Liver (tissue), 9 donors: ENCODE results near the gene PPP2R5C. TPM values are rescaled to one million over a fixed set of nuclear protein-coding genes. Genes with fewer than 3 reads are reported as not detected.

Experiments
- DNase-seq: peaks from one replicate; pipeline ENCODE4 v3.0.0-alpha.2; 2017; ENCODE audit warnings: low spot score
- H3K27ac ChIP-seq, 2 donors: one replicate each; pipeline ENCODE4 v1.7.0; 2013; ENCODE audit warnings: inconsistent platforms in 2 of 2, low read length in 2 of 2, control low read depth in 1 of 2, low read depth in 1 of 2, mild to moderate bottlenecking in 1 of 2
- H3K27me3 ChIP-seq, 4 donors: one replicate each; pipeline versions ENCODE4 v1.6.1 to v1.7.0; 2013; ENCODE audit warnings: low read length in 3 of 4, inconsistent platforms in 1 of 4, mild to moderate bottlenecking in 1 of 4, moderate library complexity in 1 of 4; ENCODE audit not compliant: control insufficient read depth in 4 of 4, insufficient read depth in 4 of 4
- H3K36me3 ChIP-seq, 4 donors: one replicate each; pipeline versions ENCODE4 v1.6.1 to v1.7.0; 2013; ENCODE audit warnings: low read length in 3 of 4, mild to moderate bottlenecking in 3 of 4, low read depth in 1 of 4, moderate library complexity in 1 of 4; ENCODE audit not compliant: control insufficient read depth in 4 of 4, insufficient read depth in 3 of 4
- H3K4me1 ChIP-seq, 4 donors: one replicate each; pipeline versions ENCODE4 v1.6.1 to v1.7.0; 2013; ENCODE audit warnings: low read length in 3 of 4, mild to moderate bottlenecking in 3 of 4, moderate library complexity in 1 of 4; ENCODE audit not compliant: control insufficient read depth in 4 of 4, insufficient read depth in 4 of 4
- H3K4me3 ChIP-seq, 3 donors: one replicate each; pipeline versions ENCODE4 v1.6.1 to v1.7.0; 2013; ENCODE audit warnings: low read length in 3 of 3, control low read depth in 1 of 3, low read depth in 1 of 3, mild to moderate bottlenecking in 1 of 3
- H3K9ac ChIP-seq, 2 donors: one replicate each; pipeline ENCODE4 v1.7.0; 2013; ENCODE audit warnings: low read length in 2 of 2, mild to moderate bottlenecking in 2 of 2, moderate library complexity in 2 of 2, control low read depth in 1 of 2, low read depth in 1 of 2
- H3K9me3 ChIP-seq, 4 donors: one replicate each; pipeline versions ENCODE4 v1.6.1 to v1.7.0; 2013; ENCODE audit warnings: low read length in 3 of 4; ENCODE audit not compliant: control insufficient read depth in 4 of 4
- ATF3 ChIP-seq: IDR thresholded peaks from 2 replicates; pipeline ENCODE4 v1.6.1; 2016; ENCODE audit warnings: antibody characterized with exemption
- CTCF ChIP-seq: fragments of 150-350 bp; IDR thresholded peaks from 2 replicates; pipeline ENCODE4 v1.5.1; 2017; ENCODE audit warnings: improper control_type of control experiment, low read depth, low read length; ENCODE audit not compliant: missing input control
- EGR1 ChIP-seq, 2 donors: IDR thresholded peaks; 2 replicates each; pipeline ENCODE4 v1.6.1; 2016 to 2018; ENCODE audit warnings: antibody characterized with exemption in 2 of 2, low read depth in 2 of 2
- FOXA2 ChIP-seq: IDR thresholded peaks from 2 replicates; pipeline ENCODE4 v1.6.1; 2016; ENCODE audit warnings: antibody characterized with exemption
- GABPA ChIP-seq, 2 donors: IDR thresholded peaks in 1 of 2; conservative IDR thresholded peaks in 1 of 2; 2 replicates each; pipeline ENCODE4 v1.6.1; 2016; ENCODE audit warnings: antibody characterized with exemption in 2 of 2, mild to moderate bottlenecking in 1 of 2, moderate library complexity in 1 of 2
- HNF4A ChIP-seq, 2 donors: conservative IDR thresholded peaks; 2 replicates each; pipeline ENCODE4 v1.6.1; 2016; ENCODE audit warnings: antibody characterized with exemption in 2 of 2, mild to moderate bottlenecking in 2 of 2
- JUND ChIP-seq, 2 donors: IDR thresholded peaks; 2 replicates each; pipeline ENCODE4 v1.6.1; 2016; ENCODE audit warnings: antibody characterized with exemption in 2 of 2
- MAX ChIP-seq: IDR thresholded peaks from 2 replicates; pipeline ENCODE4 v1.6.1; 2016; ENCODE audit warnings: antibody characterized with exemption
- NR2F2 ChIP-seq: IDR thresholded peaks from 2 replicates; pipeline ENCODE4 v1.6.1; 2016; ENCODE audit warnings: antibody characterized with exemption
- RAD21 ChIP-seq, 2 donors: IDR thresholded peaks; 2 replicates each; pipeline ENCODE4 v1.6.1; 2016; ENCODE audit warnings: antibody characterized with exemption in 2 of 2, mild to moderate bottlenecking in 2 of 2
- REST ChIP-seq: IDR thresholded peaks from 2 replicates; pipeline ENCODE4 v1.6.1; 2016; ENCODE audit warnings: antibody characterized with exemption, mild to moderate bottlenecking
- SP1 ChIP-seq: IDR thresholded peaks from 2 replicates; pipeline ENCODE4 v1.6.1; 2018; ENCODE audit warnings: antibody characterized with exemption, mild to moderate bottlenecking
- TAF1 ChIP-seq: conservative IDR thresholded peaks from 2 replicates; pipeline ENCODE4 v1.6.1; 2016; ENCODE audit warnings: antibody characterized with exemption, mild to moderate bottlenecking
- YY1 ChIP-seq: IDR thresholded peaks from 2 replicates; pipeline ENCODE4 v1.6.1; 2016; ENCODE audit warnings: antibody characterized with exemption, mild to moderate bottlenecking
- ZBTB33 ChIP-seq: IDR thresholded peaks from 2 replicates; pipeline ENCODE4 v1.6.1; 2016; ENCODE audit warnings: antibody characterized with exemption
- WGBS: extraction: QIAGEN DNeasy Blood & Tissue Kit; methylation state at CpG from one replicate; pipeline ENCODE4 v1.1.7; 2013; 5-methylcytosine and 5-hydroxymethylcytosine counted together
- polyA plus RNA-seq, 2 donors: library from polyadenylated mRNA; stranded (reverse) in 1 of 2; unstranded in 1 of 2; fragments of 200-250 nt in 1 of 2; fragments of >200 nt in 1 of 2; fragmentation: Nextera tagmentation in 1 of 2; extraction: Ambion mirVana in 1 of 2; gene quantifications; one replicate each; pipeline versions ENCODE4 v1.2.1 to v1.2.3, GENCODE V29; 2013 to 2015
- total RNA-seq, 2 donors: library from RNA; depleted of rRNA; stranded (reverse); fragments of >200 nt; gene quantifications; one replicate each; pipeline ENCODE4 v1.2.3, GENCODE V29; 2014
- donor health status: healthy.
- donor health status: healthy.
- donor health status: healthy.
- donor health status: healthy.
- donor health status: healthy.

Gene PPP2R5C
- total and polyA plus RNA-seq, 4 donors, result 33.5 to 52.3 (median 43.9) TPM

- H3K9ac ChIP-seq, result no peak overlapping the region
- H3K9me3 ChIP-seq, result no peaks in the 10 kb centered on the region
- peaks cover 3 to 30% (median 12%) of the 10 kb centered on the region in 4 donors for H3K4me1 ChIP-seq
- H3K4me3 ChIP-seq, result no peak overlapping the region
- no peaks in the 10 kb centered on the region for H3K27me3 ChIP-seq
- TF ChIP-seq GABPA (IDR thresholded peaks at IDR 0.05 in 1 of 2, conservative IDR thresholded peaks at IDR 0.05 in 1 of 2) (no peak), HNF4A (conservative IDR thresholded peaks at IDR 0.05) (no peak), FOXA2 (no peak), YY1 (no peak), EGR1 (IDR thresholded peaks at IDR 0.05; ENCODE audit: low read depth in 2 of 2) (no peak), JUND (IDR thresholded peaks at IDR 0.05) (no peak), NR2F2 (no peak), MAX (no peak), ATF3 (no peak), ZBTB33 (no peak)
- no peak for DNase-seq
- 95% methylated on average over 7 of the region's 7 CpGs for WGBS
- H3K27ac ChIP-seq, result peak overlapping the region; percentile 16 to 82
- peaks cover 0 to 14% (median 6%) of the 10 kb centered on the region in 4 donors for H3K36me3 ChIP-seq
These were observed 211.8 kb downstream of the PPP2R5C start for GRCh38 chr14:101973356-101973755.

GRCh38 chr14:101975231-101975630 lies 213.7 kb downstream of the PPP2R5C start:
- Histone ChIP-seq H3K36me3 (peaks cover 0 to 23% (median 17%) of the 10 kb centered on the region in 4 donors), H3K27ac (no peak overlapping the region), H3K9ac (no peak overlapping the region), H3K9me3 (no peaks in the 10 kb centered on the region), H3K4me3 (no peak overlapping the region), H3K27me3 (no peaks in the 10 kb centered on the region), H3K4me1 (peaks cover 3 to 24% (median 12%) of the 10 kb centered on the region in 4 donors)
- TF ChIP-seq SP1, result no peak
- no peak for TF ChIP-seq CTCF
- no peak for TF ChIP-seq YY1
- TF ChIP-seq TAF1, result no peak
- no peak for TF ChIP-seq HNF4A (conservative IDR thresholded peaks at IDR 0.05)
- TF ChIP-seq GABPA (IDR thresholded peaks at IDR 0.05 in 1 of 2, conservative IDR thresholded peaks at IDR 0.05 in 1 of 2), result no peak
- TF ChIP-seq MAX, result no peak
- no peak for TF ChIP-seq REST
- TF ChIP-seq RAD21 (IDR thresholded peaks at IDR 0.05), result no peak
- TF ChIP-seq ATF3, result no peak
- no peak for DNase-seq
- WGBS, result 88% methylated on average over 7 of the region's 7 CpGs
